ENCODE measurements around the gene BRINP1. TPM values are rescaled to one million over a fixed set of nuclear protein-coding genes. Genes with fewer than 3 reads are reported as not detected.

The BRINP1 gene
- total and polyA plus RNA-seq, 2 experiments from 2014 or later, result 13.4 to 33.5 TPM

DNA sequence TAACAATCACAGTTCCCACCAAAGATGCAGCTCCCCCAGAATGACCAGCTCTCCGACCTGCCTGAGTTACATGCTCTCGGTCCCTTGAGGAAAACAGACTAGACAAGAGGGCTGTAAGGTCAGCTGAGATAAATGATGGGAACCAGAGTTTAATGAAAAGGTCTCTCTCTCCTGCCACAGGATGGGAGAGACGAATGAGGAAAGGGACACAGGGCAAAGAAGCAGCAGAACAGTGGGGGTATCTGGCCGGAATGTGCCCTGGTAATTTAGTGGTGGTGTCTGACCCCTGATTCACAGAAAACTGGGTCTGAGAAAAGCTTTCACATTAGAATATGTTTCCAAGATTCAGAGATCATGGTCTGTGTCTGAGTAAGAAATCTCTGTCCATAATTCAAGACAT is 118.5 kb downstream of the BRINP1 start:
- Mint-ChIP-seq H3K27ac (no peak overlapping the region), H3K36me3 (ENCODE audit: low read depth) (peaks cover 19% of the 10 kb centered on the region), H3K4me1 (peaks cover 13% of the 10 kb centered on the region; the same call in 2 of the 3 replicates), H3K9me3 (no peaks in the 10 kb centered on the region), H3K27me3 (ENCODE audit: insufficient read depth, low read depth, poor library complexity) (peaks cover 5% of the 10 kb centered on the region), H3K4me3 (no peak overlapping the region)
- H3K9me2 ChIP-seq (ENCODE audit: insufficient read depth), result peaks cover 5% of the 10 kb centered on the region; the same call in 1 of the 2 replicates
- H3K4me3 ChIP-seq, result no peak overlapping the region
- H3K36me3 ChIP-seq (ENCODE audit: insufficient read depth), result no peaks in the 10 kb centered on the region
- H3K27me3 ChIP-seq (ENCODE audit: insufficient read depth), result no peaks in the 10 kb centered on the region
- peaks cover 12% of the 10 kb centered on the region for H3K79me2 ChIP-seq (replicated peaks; ENCODE audit: insufficient read depth)
- H2AFZ ChIP-seq, result no peak overlapping the region
- ATAC-seq (no peak), DNase-seq (ENCODE audit: low spot score) (no peak)
- H3F3A ChIP-seq (replicated peaks; ENCODE audit: low read depth), result no peaks in the 10 kb centered on the region
- H4K20me1 ChIP-seq (replicated peaks; ENCODE audit: insufficient read depth), result peaks cover 12% of the 10 kb centered on the region; the same call in 1 of the 2 replicates
- no peaks in the 10 kb centered on the region for H3K4me1 ChIP-seq (ENCODE audit: insufficient read depth)
- TF ChIP-seq, protein P1, sequence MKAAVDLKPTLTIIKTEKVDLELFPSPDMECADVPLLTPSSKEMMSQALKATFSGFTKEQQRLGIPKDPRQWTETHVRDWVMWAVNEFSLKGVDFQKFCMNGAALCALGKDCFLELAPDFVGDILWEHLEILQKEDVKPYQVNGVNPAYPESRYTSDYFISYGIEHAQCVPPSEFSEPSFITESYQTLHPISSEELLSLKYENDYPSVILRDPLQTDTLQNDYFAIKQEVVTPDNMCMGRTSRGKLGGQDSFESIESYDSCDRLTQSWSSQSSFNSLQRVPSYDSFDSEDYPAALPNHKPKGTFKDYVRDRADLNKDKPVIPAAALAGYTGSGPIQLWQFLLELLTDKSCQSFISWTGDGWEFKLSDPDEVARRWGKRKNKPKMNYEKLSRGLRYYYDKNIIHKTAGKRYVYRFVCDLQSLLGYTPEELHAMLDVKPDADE (IDR thresholded peaks at IDR 0.05), result no peak
- TF ChIP-seq CREB1 (CRISPR knock-in tag; IDR thresholded peaks at IDR 0.05; ENCODE audit: low read depth), result no peak
- TF ChIP-seq NANOG (IDR thresholded peaks at IDR 0.05; ENCODE audit: borderline replicate concordance), result no peak
- TF ChIP-seq, protein P2, sequence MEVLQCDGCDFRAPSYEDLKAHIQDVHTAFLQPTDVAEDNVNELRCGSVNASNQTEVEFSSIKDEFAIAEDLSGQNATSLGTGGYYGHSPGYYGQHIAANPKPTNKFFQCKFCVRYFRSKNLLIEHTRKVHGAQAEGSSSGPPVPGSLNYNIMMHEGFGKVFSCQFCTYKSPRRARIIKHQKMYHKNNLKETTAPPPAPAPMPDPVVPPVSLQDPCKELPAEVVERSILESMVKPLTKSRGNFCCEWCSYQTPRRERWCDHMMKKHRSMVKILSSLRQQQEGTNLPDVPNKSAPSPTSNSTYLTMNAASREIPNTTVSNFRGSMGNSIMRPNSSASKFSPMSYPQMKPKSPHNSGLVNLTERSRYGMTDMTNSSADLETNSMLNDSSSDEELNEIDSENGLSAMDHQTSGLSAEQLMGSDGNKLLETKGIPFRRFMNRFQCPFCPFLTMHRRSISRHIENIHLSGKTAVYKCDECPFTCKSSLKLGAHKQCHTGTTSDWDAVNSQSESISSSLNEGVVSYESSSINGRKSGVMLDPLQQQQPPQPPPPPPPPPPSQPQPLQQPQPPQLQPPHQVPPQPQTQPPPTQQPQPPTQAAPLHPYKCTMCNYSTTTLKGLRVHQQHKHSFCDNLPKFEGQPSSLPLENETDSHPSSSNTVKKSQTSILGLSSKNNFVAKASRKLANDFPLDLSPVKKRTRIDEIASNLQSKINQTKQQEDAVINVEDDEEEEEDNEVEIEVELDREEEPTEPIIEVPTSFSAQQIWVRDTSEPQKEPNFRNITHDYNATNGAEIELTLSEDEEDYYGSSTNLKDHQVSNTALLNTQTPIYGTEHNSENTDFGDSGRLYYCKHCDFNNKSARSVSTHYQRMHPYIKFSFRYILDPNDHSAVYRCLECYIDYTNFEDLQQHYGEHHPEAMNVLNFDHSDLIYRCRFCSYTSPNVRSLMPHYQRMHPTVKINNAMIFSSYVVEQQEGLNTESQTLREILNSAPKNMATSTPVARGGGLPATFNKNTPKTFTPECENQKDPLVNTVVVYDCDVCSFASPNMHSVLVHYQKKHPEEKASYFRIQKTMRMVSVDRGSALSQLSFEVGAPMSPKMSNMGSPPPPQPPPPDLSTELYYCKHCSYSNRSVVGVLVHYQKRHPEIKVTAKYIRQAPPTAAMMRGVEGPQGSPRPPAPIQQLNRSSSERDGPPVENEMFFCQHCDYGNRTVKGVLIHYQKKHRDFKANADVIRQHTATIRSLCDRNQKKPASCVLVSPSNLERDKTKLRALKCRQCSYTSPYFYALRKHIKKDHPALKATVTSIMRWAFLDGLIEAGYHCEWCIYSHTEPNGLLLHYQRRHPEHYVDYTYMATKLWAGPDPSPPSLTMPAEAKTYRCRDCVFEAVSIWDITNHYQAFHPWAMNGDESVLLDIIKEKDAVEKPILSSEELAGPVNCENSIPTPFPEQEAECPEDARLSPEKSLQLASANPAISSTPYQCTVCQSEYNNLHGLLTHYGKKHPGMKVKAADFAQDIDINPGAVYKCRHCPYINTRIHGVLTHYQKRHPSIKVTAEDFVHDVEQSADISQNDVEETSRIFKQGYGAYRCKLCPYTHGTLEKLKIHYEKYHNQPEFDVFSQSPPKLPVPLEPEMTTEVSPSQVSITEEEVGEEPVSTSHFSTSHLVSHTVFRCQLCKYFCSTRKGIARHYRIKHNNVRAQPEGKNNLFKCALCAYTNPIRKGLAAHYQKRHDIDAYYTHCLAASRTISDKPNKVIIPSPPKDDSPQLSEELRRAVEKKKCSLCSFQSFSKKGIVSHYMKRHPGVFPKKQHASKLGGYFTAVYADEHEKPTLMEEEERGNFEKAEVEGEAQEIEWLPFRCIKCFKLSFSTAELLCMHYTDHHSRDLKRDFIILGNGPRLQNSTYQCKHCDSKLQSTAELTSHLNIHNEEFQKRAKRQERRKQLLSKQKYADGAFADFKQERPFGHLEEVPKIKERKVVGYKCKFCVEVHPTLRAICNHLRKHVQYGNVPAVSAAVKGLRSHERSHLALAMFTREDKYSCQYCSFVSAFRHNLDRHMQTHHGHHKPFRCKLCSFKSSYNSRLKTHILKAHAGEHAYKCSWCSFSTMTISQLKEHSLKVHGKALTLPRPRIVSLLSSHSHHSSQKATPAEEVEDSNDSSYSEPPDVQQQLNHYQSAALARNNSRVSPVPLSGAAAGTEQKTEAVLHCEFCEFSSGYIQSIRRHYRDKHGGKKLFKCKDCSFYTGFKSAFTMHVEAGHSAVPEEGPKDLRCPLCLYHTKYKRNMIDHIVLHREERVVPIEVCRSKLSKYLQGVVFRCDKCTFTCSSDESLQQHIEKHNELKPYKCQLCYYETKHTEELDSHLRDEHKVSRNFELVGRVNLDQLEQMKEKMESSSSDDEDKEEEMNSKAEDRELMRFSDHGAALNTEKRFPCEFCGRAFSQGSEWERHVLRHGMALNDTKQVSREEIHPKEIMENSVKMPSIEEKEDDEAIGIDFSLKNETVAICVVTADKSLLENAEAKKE (CRISPR knock-in tag; IDR thresholded peaks at IDR 0.05), result no peak
- TF ChIP-seq EZH2 (IDR thresholded peaks at IDR 0.05; ENCODE audit: low read depth, unreplicated experiment), result no peak
- TF ChIP-seq, protein P3, sequence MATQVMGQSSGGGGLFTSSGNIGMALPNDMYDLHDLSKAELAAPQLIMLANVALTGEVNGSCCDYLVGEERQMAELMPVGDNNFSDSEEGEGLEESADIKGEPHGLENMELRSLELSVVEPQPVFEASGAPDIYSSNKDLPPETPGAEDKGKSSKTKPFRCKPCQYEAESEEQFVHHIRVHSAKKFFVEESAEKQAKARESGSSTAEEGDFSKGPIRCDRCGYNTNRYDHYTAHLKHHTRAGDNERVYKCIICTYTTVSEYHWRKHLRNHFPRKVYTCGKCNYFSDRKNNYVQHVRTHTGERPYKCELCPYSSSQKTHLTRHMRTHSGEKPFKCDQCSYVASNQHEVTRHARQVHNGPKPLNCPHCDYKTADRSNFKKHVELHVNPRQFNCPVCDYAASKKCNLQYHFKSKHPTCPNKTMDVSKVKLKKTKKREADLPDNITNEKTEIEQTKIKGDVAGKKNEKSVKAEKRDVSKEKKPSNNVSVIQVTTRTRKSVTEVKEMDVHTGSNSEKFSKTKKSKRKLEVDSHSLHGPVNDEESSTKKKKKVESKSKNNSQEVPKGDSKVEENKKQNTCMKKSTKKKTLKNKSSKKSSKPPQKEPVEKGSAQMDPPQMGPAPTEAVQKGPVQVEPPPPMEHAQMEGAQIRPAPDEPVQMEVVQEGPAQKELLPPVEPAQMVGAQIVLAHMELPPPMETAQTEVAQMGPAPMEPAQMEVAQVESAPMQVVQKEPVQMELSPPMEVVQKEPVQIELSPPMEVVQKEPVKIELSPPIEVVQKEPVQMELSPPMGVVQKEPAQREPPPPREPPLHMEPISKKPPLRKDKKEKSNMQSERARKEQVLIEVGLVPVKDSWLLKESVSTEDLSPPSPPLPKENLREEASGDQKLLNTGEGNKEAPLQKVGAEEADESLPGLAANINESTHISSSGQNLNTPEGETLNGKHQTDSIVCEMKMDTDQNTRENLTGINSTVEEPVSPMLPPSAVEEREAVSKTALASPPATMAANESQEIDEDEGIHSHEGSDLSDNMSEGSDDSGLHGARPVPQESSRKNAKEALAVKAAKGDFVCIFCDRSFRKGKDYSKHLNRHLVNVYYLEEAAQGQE (IDR thresholded peaks at IDR 0.05; ENCODE audit: unreplicated experiment), result no peak
- no peak for TF ChIP-seq EZH2phosphoT487 (IDR thresholded peaks at IDR 0.05; ENCODE audit: unreplicated experiment)
- TF ChIP-seq POLR2AphosphoS5 (IDR thresholded peaks at IDR 0.05; ENCODE audit: low read depth), result no peak
- TF ChIP-seq STAT1 (IDR thresholded peaks at IDR 0.05; ENCODE audit: unreplicated experiment), result no peak
- TF ChIP-seq JUNB (IDR thresholded peaks at IDR 0.05; ENCODE audit: unreplicated experiment), result no peak
- TF ChIP-seq, protein P4, sequence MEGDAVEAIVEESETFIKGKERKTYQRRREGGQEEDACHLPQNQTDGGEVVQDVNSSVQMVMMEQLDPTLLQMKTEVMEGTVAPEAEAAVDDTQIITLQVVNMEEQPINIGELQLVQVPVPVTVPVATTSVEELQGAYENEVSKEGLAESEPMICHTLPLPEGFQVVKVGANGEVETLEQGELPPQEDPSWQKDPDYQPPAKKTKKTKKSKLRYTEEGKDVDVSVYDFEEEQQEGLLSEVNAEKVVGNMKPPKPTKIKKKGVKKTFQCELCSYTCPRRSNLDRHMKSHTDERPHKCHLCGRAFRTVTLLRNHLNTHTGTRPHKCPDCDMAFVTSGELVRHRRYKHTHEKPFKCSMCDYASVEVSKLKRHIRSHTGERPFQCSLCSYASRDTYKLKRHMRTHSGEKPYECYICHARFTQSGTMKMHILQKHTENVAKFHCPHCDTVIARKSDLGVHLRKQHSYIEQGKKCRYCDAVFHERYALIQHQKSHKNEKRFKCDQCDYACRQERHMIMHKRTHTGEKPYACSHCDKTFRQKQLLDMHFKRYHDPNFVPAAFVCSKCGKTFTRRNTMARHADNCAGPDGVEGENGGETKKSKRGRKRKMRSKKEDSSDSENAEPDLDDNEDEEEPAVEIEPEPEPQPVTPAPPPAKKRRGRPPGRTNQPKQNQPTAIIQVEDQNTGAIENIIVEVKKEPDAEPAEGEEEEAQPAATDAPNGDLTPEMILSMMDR (conservative IDR thresholded peaks at IDR 0.05; ENCODE audit: low read depth in 2 of 2), result no peak
- TF ChIP-seq ZNF114 (CRISPR knock-in tag; IDR thresholded peaks at IDR 0.05), result no peak
- no peak for TF ChIP-seq ZNF331 (CRISPR knock-in tag; IDR thresholded peaks at IDR 0.05; ENCODE audit: low read depth)
- H3K4me2 ChIP-seq, result no peak overlapping the region
- H3K27ac ChIP-seq (ENCODE audit: low read depth), result no peak overlapping the region
